Activated CD4-positive, alpha-beta T cell treated with anti-CD3 and anti-CD28 coated beads for 4 hours (primary cell): Measurements from ENCODE around the gene SIM1.

Experiments
- DNase-seq, 2 donors: peaks; one replicate each; pipeline ENCODE4 v3.0.0-alpha.2; 2020

SIM1 gene

DNA sequence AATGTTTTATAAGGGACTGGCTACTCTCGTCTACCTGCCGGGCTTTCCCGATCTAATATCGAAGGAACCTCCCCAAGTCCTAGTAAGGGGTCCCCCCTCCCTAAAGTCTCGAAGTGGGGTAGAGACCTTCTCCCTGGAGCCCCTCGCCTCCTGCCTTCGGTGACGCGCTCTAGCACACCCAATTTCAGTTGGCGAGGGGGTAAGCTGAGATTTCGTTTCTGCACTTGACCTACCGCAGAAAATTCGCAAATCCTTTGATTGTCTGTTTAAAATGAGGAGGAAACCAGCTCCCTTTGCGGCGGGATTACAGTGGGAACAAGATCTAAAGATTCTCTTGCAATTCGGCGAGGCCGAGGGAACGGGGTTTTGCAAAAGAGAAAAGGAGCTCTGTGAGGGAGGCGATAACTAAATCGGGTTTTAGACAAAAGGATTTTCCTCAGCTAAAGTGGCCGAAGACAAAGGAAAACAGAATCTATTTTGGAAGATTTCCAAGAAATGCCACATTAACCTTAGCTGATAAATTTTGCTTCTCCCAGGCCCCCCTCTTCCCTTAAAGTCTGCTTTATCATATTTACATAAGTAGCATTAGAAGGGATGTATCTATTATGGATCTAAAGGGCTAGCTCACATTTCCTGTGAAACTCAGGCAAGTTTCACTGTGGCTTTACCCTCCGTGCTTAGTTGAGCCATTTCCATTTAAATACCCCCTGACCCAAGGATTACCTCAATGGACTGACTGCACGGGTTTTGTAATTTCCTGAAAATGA, 8.4 kb downstream of the SIM1 start:
- no peak for DNase-seq

GRCh38 chr6:100455230-100456124, 9.2 kb downstream of the SIM1 start:
- DNase-seq, result no peak

- no peak for DNase-seq
Observed at GRCh38 chr6:100454551-100455229, 10.0 kb downstream of the SIM1 start.

GRCh38 chr6:100453701-100454521, 10.8 kb downstream of the SIM1 start:
- no peak for DNase-seq

DNA sequence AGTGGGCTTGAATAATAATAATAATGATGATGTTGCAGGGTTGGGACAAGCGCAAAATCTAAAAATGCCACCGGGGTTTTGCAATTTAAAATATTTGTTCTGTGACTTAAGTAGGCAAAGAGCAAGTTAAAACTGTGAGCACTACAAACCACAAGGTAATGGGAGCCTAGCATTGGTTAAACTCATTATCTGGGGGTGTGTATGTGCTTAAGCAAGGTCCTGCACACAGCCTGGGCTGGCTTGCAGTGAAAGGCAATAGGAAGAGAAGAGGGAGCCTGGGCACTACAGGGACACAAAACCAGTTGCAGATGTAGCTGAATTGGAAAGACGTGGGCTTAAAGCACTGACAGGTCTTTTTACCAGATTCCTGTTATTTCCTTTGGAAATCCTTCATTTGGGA, 11.7 kb downstream of the SIM1 start:
- DNase-seq, result no peak

DNA sequence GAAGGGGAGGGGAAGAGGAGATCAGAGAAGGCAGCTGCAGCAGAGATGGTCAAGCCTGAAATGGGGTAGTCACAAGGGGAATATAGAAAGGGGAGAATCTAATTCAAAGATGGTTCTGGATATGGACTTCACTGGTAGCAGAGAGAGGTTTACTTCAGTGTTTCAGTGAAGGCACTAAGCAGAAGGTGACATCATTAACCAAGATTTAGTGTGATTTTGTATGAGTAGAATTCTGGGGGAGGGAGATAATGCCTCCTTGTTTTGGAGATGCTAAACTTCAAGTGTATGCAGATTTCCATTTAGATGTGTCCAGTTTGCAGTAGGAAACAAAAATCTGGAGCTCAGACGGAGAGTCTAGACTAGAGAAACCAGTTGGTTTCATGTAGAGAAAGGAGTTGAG, 13.1 kb downstream of the SIM1 start:
- no peak for DNase-seq

GRCh38 chr6:100449239-100449691, 15.5 kb downstream of the SIM1 start:
- no peak for DNase-seq

- DNase-seq, result no peak
Observed at GRCh38 chr6:100447900-100448748, 16.6 kb downstream of the SIM1 start.

DNA sequence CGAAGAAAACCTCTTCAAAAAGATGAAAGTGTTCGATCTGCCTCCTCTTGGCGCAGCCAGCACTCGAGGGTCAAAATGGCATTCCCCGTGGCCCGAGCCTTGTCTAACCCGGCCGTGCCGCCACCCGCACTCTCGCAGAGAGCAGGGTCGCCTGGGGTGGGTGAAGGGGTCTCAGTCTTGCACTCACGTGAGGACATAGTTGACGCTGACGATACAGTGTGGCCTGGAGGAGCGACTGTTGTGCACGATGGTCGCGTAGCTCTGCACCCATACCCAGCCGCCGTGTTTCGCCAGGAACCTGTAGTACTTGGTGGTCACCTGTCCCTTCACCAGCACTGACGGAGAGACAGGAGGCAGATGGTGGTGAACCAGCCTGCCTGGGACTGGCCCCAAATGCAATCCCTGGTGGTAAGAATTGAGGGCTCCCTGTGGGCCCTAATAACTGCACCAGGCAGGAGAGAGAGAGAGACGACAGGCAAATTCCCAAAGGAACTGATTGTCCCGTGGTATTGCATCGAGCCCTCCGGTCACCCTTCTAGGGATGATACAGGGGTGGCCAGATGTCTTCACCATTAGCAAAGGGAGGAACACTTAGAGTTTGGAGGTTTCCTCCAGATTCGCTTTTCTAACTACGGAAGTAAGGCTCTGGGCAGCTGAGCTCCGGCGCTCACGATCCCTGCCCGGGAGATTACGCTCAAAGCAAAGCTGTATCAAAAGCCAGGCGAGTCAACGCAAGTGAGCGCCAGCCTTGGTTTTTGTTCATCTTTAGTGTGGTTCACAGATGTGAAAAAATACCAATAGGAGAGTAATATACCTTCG, 17.4 kb downstream of the SIM1 start:
- DNase-seq, result no peak

- no peak for DNase-seq
Observed at GRCh38 chr6:100446115-100447080, 18.3 kb downstream of the SIM1 start.

DNA sequence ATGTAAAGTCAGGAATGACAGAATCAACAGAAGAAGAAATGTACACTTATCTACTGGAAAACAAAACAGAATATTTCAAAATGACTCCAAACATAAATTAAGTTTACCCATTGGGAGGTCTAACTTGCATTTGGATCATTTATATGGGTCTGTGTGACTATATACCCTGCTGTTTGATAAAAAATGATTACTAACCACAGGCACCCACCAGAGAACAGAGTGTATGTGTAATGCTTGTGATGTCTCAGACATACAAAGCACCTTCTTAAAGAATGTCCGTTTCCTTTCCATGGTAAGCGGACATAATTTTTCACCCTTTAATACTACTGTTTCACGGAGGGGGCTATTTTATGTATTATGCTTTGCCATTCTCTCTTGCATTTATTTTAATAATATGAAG, 19.2 kb downstream of the SIM1 start:
- DNase-seq, result no peak

- no peak for DNase-seq
Observed at GRCh38 chr6:100440935-100441334, 23.8 kb downstream of the SIM1 start.

DNA sequence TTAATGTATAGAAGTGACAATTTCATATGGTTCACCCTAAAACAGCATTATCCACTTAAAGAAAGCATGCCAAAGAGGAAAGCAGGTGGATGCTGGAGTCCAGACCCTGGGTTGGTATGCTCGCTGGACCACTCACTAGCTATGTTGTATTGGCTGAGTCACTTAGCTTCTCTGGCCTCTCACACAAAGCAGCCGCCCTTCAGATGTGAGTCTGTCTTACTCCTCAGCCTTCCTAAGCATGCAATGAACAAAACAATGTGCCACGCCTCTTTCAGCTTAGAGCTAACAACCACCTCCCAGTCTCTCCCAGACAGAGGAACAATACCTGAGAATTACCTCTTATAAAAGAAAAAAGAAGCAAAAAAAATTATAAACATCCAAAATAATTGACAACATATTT, 29.4 kb downstream of the SIM1 start:
- no peak for DNase-seq

DNA sequence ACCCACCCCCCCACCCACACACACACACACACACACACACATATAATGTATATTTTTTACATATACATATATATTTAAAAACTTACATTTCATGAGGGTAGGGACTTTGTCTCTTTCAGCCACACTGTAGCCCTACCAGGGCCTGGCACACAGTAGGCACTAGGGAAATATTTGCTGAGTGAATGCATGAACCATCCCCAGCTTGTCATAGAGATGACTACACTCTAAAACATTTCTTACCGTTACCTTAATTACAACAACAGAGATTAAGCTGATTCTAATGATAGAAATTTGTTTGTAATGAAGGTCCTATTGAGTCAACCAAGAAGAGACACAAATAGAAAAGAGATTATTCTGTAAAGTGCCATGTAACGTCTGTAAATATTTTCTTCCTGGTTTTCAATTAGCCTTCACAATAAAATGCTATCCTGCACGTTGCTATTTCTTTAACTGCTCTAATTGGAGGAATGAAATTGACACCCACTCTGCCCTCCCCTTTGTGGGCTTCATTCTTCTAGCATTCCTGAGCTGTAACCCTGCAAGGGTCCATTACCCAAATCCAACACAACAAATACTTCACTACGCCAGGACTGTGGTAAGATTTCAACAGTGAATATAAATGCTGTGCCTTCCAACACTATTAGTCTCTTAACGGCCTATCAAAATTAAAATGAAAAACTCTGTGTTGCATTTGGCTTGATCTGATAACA, 30.8 kb downstream of the SIM1 start:
- DNase-seq, result no peak

- DNase-seq, result no peak
Observed at GRCh38 chr6:100432136-100432535, 32.6 kb downstream of the SIM1 start.

DNA sequence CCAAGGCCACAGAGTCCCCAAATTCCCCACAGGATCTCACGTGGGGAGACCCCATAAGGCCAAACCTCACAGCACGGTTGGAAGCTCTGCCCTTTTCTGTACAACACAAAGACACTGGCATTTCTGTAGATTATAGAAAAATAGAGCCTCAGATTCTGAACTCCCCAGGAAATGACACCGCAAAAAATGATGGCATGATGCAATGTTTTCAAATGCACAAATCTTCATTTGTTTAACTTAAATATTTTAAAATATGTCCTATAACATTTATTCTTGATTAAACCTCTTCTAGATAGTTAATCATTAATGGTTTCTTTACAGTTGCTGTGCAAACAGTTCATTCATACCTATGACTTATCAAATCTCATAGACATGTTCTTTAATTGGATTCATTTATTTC, 33.8 kb downstream of the SIM1 start:
- no peak for DNase-seq

DNA sequence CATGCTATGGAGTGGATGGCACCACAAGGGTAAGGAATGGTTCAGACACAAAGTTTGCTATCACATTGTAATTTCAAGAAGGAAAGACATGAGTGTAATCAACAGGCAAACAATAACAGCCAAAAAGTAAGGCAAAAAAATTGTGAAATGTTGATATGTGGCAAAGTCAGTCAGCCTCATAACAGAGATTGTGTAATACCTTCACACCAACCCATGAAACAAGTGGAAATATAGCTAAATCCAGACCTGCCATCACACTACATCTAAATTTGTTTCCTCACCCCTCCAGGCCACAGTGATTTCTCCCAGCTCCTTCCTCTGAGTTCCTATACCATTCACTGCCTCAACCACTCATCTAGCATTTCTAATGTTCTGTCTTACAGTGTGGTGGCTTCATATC, 37.3 kb downstream of the SIM1 start:
- DNase-seq, result no peak

DNA sequence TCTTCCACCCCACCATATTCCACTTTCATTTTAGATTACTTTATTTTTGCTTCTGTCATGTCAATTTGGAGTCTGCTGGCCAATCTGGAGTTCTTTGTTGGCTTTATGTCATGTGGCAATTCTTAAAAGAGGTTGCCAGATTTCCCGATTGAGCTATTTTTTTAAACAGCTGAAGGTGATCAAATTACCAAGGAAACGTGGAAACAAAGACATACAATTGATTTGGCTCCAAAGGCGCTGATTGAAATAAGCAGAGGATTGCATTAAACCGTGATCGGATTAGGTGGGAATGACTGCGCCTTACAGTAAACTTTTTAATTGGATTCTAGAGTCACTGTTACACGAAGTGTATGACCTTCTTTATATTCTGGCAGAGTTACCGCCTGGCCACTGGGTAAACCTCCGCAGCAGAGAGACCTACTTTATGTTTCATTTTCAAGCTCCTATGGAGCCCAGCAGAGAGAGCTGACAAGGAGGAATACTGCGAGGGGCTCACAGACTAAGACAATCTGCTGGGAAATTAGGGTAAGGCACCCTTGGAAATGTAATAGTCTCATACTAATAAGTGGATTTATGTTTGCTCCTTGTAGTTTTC, 37.9 kb downstream of the SIM1 start:
- no peak for DNase-seq
